Mesenteric fat pad (tissue), 1 donor: ENCODE measurements around the gene S100A4. TPM values are rescaled to one million over a fixed set of nuclear protein-coding genes. Genes with fewer than 3 reads are reported as not detected.

Experiments
- DNase-seq: peaks from one replicate; pipeline ENCODE4 v3.0.0-alpha.2; 2020; ENCODE audit warnings: low spot score
- total RNA-seq: library from RNA; stranded (reverse); fragmentation: NEBNext Ultra II Directional; extraction: Animal tissue kit (Norgen Biotek cat#: 25700); gene quantifications from one replicate; pipeline ENCODE4 v1.2.1, GENCODE V29; 2021
- donor health status: DM: yes; HTN: yes; CAD: no.

The S100A4 gene
- total RNA-seq, 1 donor from 2014 or later, result 512 TPM

- no peak for DNase-seq
These were observed 35.8 kb downstream of the S100A4 start for GRCh38 chr1:153509729-153510354.

GRCh38 chr1:153509036-153509435 lies 36.6 kb downstream of the S100A4 start:
- no peak for DNase-seq

GRCh38 chr1:153507926-153508583 lies 37.6 kb downstream of the S100A4 start:
- DNase-seq, result no peak

- DNase-seq, result no peak
These were observed 38.7 kb downstream of the S100A4 start for GRCh38 chr1:153506831-153507413.

GRCh38 chr1:153506386-153506785 lies 39.2 kb downstream of the S100A4 start:
- no peak for DNase-seq

GRCh38 chr1:153505576-153505975 lies 40.0 kb downstream of the S100A4 start:
- DNase-seq, result no peak

GRCh38 chr1:153503766-153504165 lies 41.8 kb downstream of the S100A4 start:
- no peak for DNase-seq

GRCh38 chr1:153498746-153499145 lies 46.9 kb downstream of the S100A4 start:
- no peak for DNase-seq

- DNase-seq, result no peak
These were observed 50.1 kb downstream of the S100A4 start for GRCh38 chr1:153495536-153495935.

- no peak for DNase-seq
These were observed 50.5 kb downstream of the S100A4 start for GRCh38 chr1:153494976-153495535.

Other genes with a start within 250 kb of the S100A4 start
- not detected for gene PGLYRP3, start 232.9 kb downstream of the S100A4 start, total RNA-seq
- not detected for gene PGLYRP4, start 197.0 kb downstream of the S100A4 start, total RNA-seq
- 892 TPM for gene S100A9, start 188.0 kb downstream of the S100A4 start, total RNA-seq
- gene S100A12, start 170.2 kb downstream of the S100A4 start, total RNA-seq, result 77.2 TPM
- gene S100A8, start 154.7 kb downstream of the S100A4 start, total RNA-seq, result 674 TPM
- gene S100A7A, start 129.3 kb downstream of the S100A4 start, total RNA-seq, result not detected
- not detected for gene S100A7, start 85.2 kb downstream of the S100A4 start, total RNA-seq
- gene S100A6, start 9.8 kb downstream of the S100A4 start, total RNA-seq, result 1,184 TPM
- not detected for gene S100A5, start 4.9 kb downstream of the S100A4 start, total RNA-seq
- 2.2 TPM for gene S100A3, start 3.5 kb upstream of the S100A4 start, total RNA-seq
- gene S100A2, start 20.0 kb upstream of the S100A4 start, total RNA-seq, result 0.58 TPM
- gene S100A16, start 67.3 kb upstream of the S100A4 start, total RNA-seq, result 107 TPM
- 0.35 TPM for gene S100A14, start 70.5 kb upstream of the S100A4 start, total RNA-seq
- 146 TPM for gene S100A13, start 81.7 kb upstream of the S100A4 start, total RNA-seq
- gene S100A1, start 82.6 kb upstream of the S100A4 start, total RNA-seq, result 12.6 TPM
- 55.5 TPM for gene CHTOP, start 88.3 kb upstream of the S100A4 start, total RNA-seq
- gene SNAPIN, start 112.9 kb upstream of the S100A4 start, total RNA-seq, result 44.5 TPM
- 116 TPM for gene ILF2, start 125.2 kb upstream of the S100A4 start, total RNA-seq
- gene NPR1, start 132.9 kb upstream of the S100A4 start, total RNA-seq, result 156 TPM
- gene INTS3, start 182.2 kb upstream of the S100A4 start, total RNA-seq, result 36.7 TPM
- gene SLC27A3, start 229.6 kb upstream of the S100A4 start, total RNA-seq, result 87.4 TPM